ENCODE measurements around the gene SIX2. TPM values are rescaled to one million over a fixed set of nuclear protein-coding genes. Genes with fewer than 3 reads are reported as not detected.

The SIX2 gene
- total and polyA plus RNA-seq, 4 experiments from 2014 or later = not detected

Other genes with a start within 250 kb of the SIX2 start
- gene SIX3, start 67.8 kb downstream of the SIX2 start, total RNA-seq = not detected
- not detected for gene SIX3, start 67.8 kb downstream of the SIX2 start, polyA plus RNA-seq